Measurements from ENCODE around the gene FGF7. TPM values are rescaled to one million over a fixed set of nuclear protein-coding genes. Genes with fewer than 3 reads are reported as not detected.

FGF7 gene
- total and polyA plus RNA-seq, 2 of the 8 experiments (the other 6 are each of a cell fraction or from before 2014, with no cell fraction given), result not detected

- H3K27me3 ChIP-seq (replicated peaks in 1 of 4; ENCODE audit: control insufficient read depth in 3 of 4, extremely low read depth in 1 of 4, insufficient read depth in 3 of 4, low read length in 3 of 4), result no peaks in the 10 kb centered on the region
- H3K4me1 ChIP-seq (replicated peaks in 1 of 4; ENCODE audit: control insufficient read depth in 3 of 4, insufficient read depth in 4 of 4, low read length in 3 of 4), result peaks cover 0 to 3% (median 0%) of the 10 kb centered on the region in 4 experiments; a peak in 1 of 7 replicates
- H3K36me3 ChIP-seq (ENCODE audit: control insufficient read depth in 2 of 4, insufficient read depth in 4 of 4, low read length in 3 of 4), result no peaks in the 10 kb centered on the region
- H3K14ac ChIP-seq (ENCODE audit: insufficient read length), result no peak overlapping the region
- H2BK5ac ChIP-seq (ENCODE audit: low read depth, low read length), result no peak overlapping the region
- no peak for FAIRE-seq
- no peaks in the 10 kb centered on the region for H4K20me1 ChIP-seq (replicated peaks in 1 of 2; ENCODE audit: control insufficient read depth in 1 of 2, insufficient read depth in 2 of 2, low read length in 2 of 2)
- no peak overlapping the region for H3K23ac ChIP-seq (ENCODE audit: insufficient read length)
- no peak overlapping the region for H3K56ac ChIP-seq (replicated peaks; ENCODE audit: insufficient read length, low read depth, low read length)
- H3K9ac ChIP-seq (replicated peaks in 1 of 4; ENCODE audit: extremely low read depth in 1 of 4, low read depth in 3 of 4, low read length in 3 of 4), result no peak overlapping the region
- no peak overlapping the region for H4K8ac ChIP-seq (ENCODE audit: extremely low read depth, insufficient read depth, low read length)
- H2AFZ ChIP-seq (ENCODE audit: low read length), result no peak overlapping the region
- H2AK5ac ChIP-seq (ENCODE audit: low read depth, low read length), result no peak overlapping the region
- no peak overlapping the region for H2BK12ac ChIP-seq (ENCODE audit: low read depth, low read length)
- H3K79me1 ChIP-seq (ENCODE audit: low read depth, low read length), result no peaks in the 10 kb centered on the region
- no peak overlapping the region for H3K4me2 ChIP-seq (ENCODE audit: insufficient read depth in 1 of 2, low read depth in 2 of 2, low read length in 2 of 2)
- H3K9me3 ChIP-seq (ENCODE audit: insufficient read depth in 2 of 2, low read depth in 1 of 2, low read length in 1 of 2), result no peaks in the 10 kb centered on the region
- no peak overlapping the region for H4K91ac ChIP-seq (replicated peaks; ENCODE audit: insufficient read length, low read length)
- no peak overlapping the region for H3K27ac ChIP-seq (ENCODE audit: low read depth, low read length)
- H4K5ac ChIP-seq (ENCODE audit: insufficient read length, low read depth, low read length), result no peak overlapping the region
- no peak overlapping the region for H2BK20ac ChIP-seq (ENCODE audit: low read length)
- H3K23me2 ChIP-seq (ENCODE audit: low read depth, low read length), result no peaks in the 10 kb centered on the region
- ChIA-PET CTCF (ENCODE audit: partially characterized antibody) (interaction anchor here (0.6 to 9.5 kb wide), 55 partner anchors 9 to 718 kb away, joined by 3 to 153 read pairs (median 5); no protein-coding TSS in a partner anchor), POLR2A (ENCODE audit: partially characterized antibody) (interaction anchor here (0.6 to 1.5 kb wide), 2 partner anchors 79 to 187 kb away, joined by 3 to 5 read pairs; no protein-coding TSS in a partner anchor)
- no peak for DNase-seq (ENCODE audit: low read depth in 1 of 2, low spot score in 2 of 2)
- H3K4me3 ChIP-seq (ENCODE audit: extremely low read depth in 1 of 4, insufficient read depth in 2 of 4, low read depth in 3 of 4, low read length in 4 of 4), result no peak overlapping the region
- no peak overlapping the region for H3K4ac ChIP-seq (replicated peaks; ENCODE audit: insufficient read length, low read depth, low read length)
- WGBS, 2 experiments (ENCODE audit: extremely low coverage in 1 of 2, insufficient coverage in 1 of 2, insufficient read length in 1 of 2, insufficient replicate concordance in 2 of 2, low coverage in 1 of 2, low lambda C conversion rate in 2 of 2, missing lambda C conversion rate in 1 of 2), result 17% methylated on average over 9 of the region's 9 CpGs; no CpG with 5 or more reads in 1 of the 2 experiments
- no peak overlapping the region for H2BK15ac ChIP-seq (ENCODE audit: low read length)
- H3K79me2 ChIP-seq (ENCODE audit: control insufficient read depth in 1 of 2, insufficient read depth in 2 of 2, low read length in 2 of 2), result no peaks in the 10 kb centered on the region
- no peak overlapping the region for H2BK120ac ChIP-seq (replicated peaks; ENCODE audit: low read depth, low read length)
- H3K18ac ChIP-seq (ENCODE audit: extremely low read depth, low read length), result no peak overlapping the region
Measured at GRCh38 chr15:49421991-49422390, 1.1 kb upstream of the FGF7 start.

Data from H1 (cell line).